ENCODE measurements around the gene PHACTR1. TPM values are rescaled to one million over a fixed set of nuclear protein-coding genes. Genes with fewer than 3 reads are reported as not detected.

The PHACTR1 gene
- total RNA-seq, 1 experiment from 2014 or later = 0.21 TPM

DNA sequence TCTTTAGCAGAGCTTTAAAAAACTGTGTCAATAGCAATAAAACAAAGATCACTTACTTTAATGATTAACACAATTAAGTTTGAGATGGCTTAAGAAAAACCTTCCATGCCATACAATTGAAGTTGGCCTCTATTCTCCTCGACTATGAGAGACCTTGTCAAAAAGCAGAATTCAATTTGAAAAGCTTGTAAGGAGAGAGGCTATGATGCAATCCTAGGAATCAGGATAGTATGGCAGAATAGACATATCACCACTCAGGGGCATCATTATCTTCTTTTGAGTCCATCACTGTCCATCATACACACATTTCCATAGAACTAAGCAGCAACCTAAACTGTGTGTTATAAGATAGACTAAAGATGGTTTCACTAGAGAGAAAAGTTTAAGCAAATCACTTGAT is 594.6 kb downstream of the PHACTR1 start:
- Mint-ChIP-seq H3K27ac (ENCODE audit: unreplicated experiment) (no peak overlapping the region), H3K4me3 (ENCODE audit: low read depth, unreplicated experiment) (no peak overlapping the region), H3K4me1 (ENCODE audit: low read depth, unreplicated experiment) (no peaks in the 10 kb centered on the region), H3K36me3 (ENCODE audit: insufficient read depth, unreplicated experiment) (no peaks in the 10 kb centered on the region), H3K9me3 (ENCODE audit: low read depth, unreplicated experiment) (no peaks in the 10 kb centered on the region), H3K27me3 (ENCODE audit: unreplicated experiment) (no peaks in the 10 kb centered on the region)
- TF ChIP-seq, protein P1, sequence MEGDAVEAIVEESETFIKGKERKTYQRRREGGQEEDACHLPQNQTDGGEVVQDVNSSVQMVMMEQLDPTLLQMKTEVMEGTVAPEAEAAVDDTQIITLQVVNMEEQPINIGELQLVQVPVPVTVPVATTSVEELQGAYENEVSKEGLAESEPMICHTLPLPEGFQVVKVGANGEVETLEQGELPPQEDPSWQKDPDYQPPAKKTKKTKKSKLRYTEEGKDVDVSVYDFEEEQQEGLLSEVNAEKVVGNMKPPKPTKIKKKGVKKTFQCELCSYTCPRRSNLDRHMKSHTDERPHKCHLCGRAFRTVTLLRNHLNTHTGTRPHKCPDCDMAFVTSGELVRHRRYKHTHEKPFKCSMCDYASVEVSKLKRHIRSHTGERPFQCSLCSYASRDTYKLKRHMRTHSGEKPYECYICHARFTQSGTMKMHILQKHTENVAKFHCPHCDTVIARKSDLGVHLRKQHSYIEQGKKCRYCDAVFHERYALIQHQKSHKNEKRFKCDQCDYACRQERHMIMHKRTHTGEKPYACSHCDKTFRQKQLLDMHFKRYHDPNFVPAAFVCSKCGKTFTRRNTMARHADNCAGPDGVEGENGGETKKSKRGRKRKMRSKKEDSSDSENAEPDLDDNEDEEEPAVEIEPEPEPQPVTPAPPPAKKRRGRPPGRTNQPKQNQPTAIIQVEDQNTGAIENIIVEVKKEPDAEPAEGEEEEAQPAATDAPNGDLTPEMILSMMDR (IDR thresholded peaks at IDR 0.05; ENCODE audit: unreplicated experiment) = no peak
- intact Hi-C loops (cut with micrococcal nuclease; ENCODE audit: unreplicated experiment) = no loop called here
- DNase-seq = no peak
- BruUV-seq (replicated peaks) = no TSS peak
- CTCF ChIA-PET = no interaction called here

- H3K4me1 Mint-ChIP-seq (ENCODE audit: low read depth, unreplicated experiment) = no peaks in the 10 kb centered on the region
- BruUV-seq (replicated peaks) = no TSS peak
- no peaks in the 10 kb centered on the region for H3K9me3 Mint-ChIP-seq (ENCODE audit: low read depth, unreplicated experiment)
- intact Hi-C loops (cut with micrococcal nuclease; ENCODE audit: unreplicated experiment) = no loop called here
- no peak overlapping the region for H3K27ac Mint-ChIP-seq (ENCODE audit: unreplicated experiment)
- no peak overlapping the region for H3K4me3 Mint-ChIP-seq (ENCODE audit: low read depth, unreplicated experiment)
- CTCF ChIA-PET = no interaction called here
- H3K36me3 Mint-ChIP-seq (ENCODE audit: insufficient read depth, unreplicated experiment) = no peaks in the 10 kb centered on the region
- TF ChIP-seq, protein P1 (IDR thresholded peaks at IDR 0.05; ENCODE audit: unreplicated experiment) = no peak
- no peak for DNase-seq
- H3K27me3 Mint-ChIP-seq (ENCODE audit: unreplicated experiment) = no peaks in the 10 kb centered on the region
Observed at GRCh38 chr6:13314806-13315205, 598.2 kb downstream of the PHACTR1 start.

- BruUV-seq (replicated peaks) = no TSS peak
- H3K9me3 Mint-ChIP-seq (ENCODE audit: low read depth, unreplicated experiment) = no peaks in the 10 kb centered on the region
- no peak overlapping the region for H3K4me3 Mint-ChIP-seq (ENCODE audit: low read depth, unreplicated experiment)
- no peaks in the 10 kb centered on the region for H3K27me3 Mint-ChIP-seq (ENCODE audit: unreplicated experiment)
- H3K4me1 Mint-ChIP-seq (ENCODE audit: low read depth, unreplicated experiment) = no peaks in the 10 kb centered on the region
- CTCF ChIA-PET = no interaction called here
- intact Hi-C loops (cut with micrococcal nuclease; ENCODE audit: unreplicated experiment) = no loop called here
- H3K36me3 Mint-ChIP-seq (ENCODE audit: insufficient read depth, unreplicated experiment) = no peaks in the 10 kb centered on the region
- no peak overlapping the region for H3K27ac Mint-ChIP-seq (ENCODE audit: unreplicated experiment)
- no peak for DNase-seq
- TF ChIP-seq, protein P1 (IDR thresholded peaks at IDR 0.05; ENCODE audit: unreplicated experiment) = no peak
Observed at GRCh38 chr6:13315896-13316295, 599.3 kb downstream of the PHACTR1 start.

DNA sequence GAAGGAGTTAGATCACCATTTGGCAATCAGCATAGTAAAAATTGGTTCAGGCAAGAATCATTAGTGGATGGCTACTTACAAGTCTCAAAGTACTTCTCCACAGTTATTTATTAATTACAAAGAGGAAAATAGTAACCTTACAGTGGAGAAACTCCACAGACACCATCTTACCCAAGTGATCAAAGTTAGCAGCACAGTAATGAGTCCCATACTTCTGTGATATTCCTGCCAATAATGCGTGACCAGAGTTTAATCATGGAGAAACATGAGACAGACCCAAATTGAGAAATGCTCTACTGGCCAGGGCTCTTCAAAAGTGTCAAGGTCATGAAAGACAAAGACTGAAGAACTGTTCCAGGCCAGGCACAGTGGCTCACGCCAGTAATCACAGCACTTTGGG is 602.3 kb downstream of the PHACTR1 start:
- Mint-ChIP-seq H3K9me3 (ENCODE audit: low read depth, unreplicated experiment) (no peaks in the 10 kb centered on the region), H3K4me1 (ENCODE audit: low read depth, unreplicated experiment) (no peaks in the 10 kb centered on the region), H3K4me3 (ENCODE audit: low read depth, unreplicated experiment) (no peak overlapping the region), H3K27me3 (ENCODE audit: unreplicated experiment) (no peaks in the 10 kb centered on the region), H3K27ac (ENCODE audit: unreplicated experiment) (no peak overlapping the region), H3K36me3 (ENCODE audit: insufficient read depth, unreplicated experiment) (no peaks in the 10 kb centered on the region)
- intact Hi-C loops (cut with micrococcal nuclease; ENCODE audit: unreplicated experiment) = no loop called here
- no TSS peak for BruUV-seq (replicated peaks)
- TF ChIP-seq, protein P1 (IDR thresholded peaks at IDR 0.05; ENCODE audit: unreplicated experiment) = no peak
- CTCF ChIA-PET = interaction anchor here (0.7 kb wide), 1 partner anchor 10 kb away, joined by 5 read pairs; no protein-coding TSS in a partner anchor
- DNase-seq = no peak

Data from Calu3 (cell line).